DOHH2 (cell line): ENCODE data around the gene FBXW2.

ENCODE experiments used
- CTCF ChIP-seq: fragments of 200-600 bp; sonication (generic); IDR thresholded peaks from one replicate; pipeline ENCODE4 v1.5.1; 2014; ENCODE audit warnings: antibody characterized with exemption, mild to moderate bottlenecking, low read depth, low read length; ENCODE audit not compliant: poor library complexity, severe bottlenecking
- EZH2phosphoT487 ChIP-seq: fragments of 200-600 bp; sonication (generic); IDR thresholded peaks from 2 replicates; pipeline ENCODE4 v1.6.1; 2017; ENCODE audit warnings: borderline replicate concordance, mild to moderate bottlenecking, antibody characterized with exemption, low read length, moderate library complexity, mixed read lengths

- TF ChIP-seq CTCF (no peak), EZH2phosphoT487 (no peak)
Measured at GRCh38 chr9:120768247-120768646, 25.0 kb downstream of the FBXW2 start.
